ENCODE data around the gene DIS3L2. TPM values are rescaled to one million over a fixed set of nuclear protein-coding genes. Genes with fewer than 3 reads are reported as not detected.

The DIS3L2 gene
- total and polyA plus RNA-seq, 2 of the 4 experiments (the other 2 are of a cell fraction): 14.7 to 19.2 TPM

GRCh38 chr2:232219496-232219870 is 258.0 kb downstream of the DIS3L2 start:
- no peak overlapping the region for H2AK9ac ChIP-seq (replicated peaks; ENCODE audit: low read depth, low read length, poor library complexity)
- in situ Hi-C loops (cut with MboI; ENCODE audit: low sequenced_read_pairs) (no loop called here), dilution Hi-C loops (cut with HindIII; ENCODE audit: low sequenced_read_pairs, unreplicated experiment) (no loop called here), intact Hi-C loops (cut with micrococcal nuclease) (no loop called here)
- ChIA-PET CTCF (no interaction called here), POLR2A (ENCODE audit: unreplicated experiment) (no interaction called here)
- no peak overlapping the region for H3K23ac ChIP-seq (ENCODE audit: low read depth, low read length)
- H2AFZ ChIP-seq (replicated peaks; ENCODE audit: low read length, poor library complexity): no peak overlapping the region
- H3K9me3 ChIP-seq (ENCODE audit: control insufficient read depth, insufficient read depth, low read length): no peaks in the 10 kb centered on the region
- no peak overlapping the region for H2BK120ac ChIP-seq (ENCODE audit: low read depth, low read length)
- no peak overlapping the region for H4K91ac ChIP-seq (ENCODE audit: insufficient read depth, low read depth, low read length)
- no peak overlapping the region for H3K9ac ChIP-seq (ENCODE audit: low read depth, low read length)
- no peak overlapping the region for H4K8ac ChIP-seq (ENCODE audit: low read depth in 2 of 2, low read length in 2 of 2)
- H3K56ac ChIP-seq (ENCODE audit: extremely low read depth, insufficient read depth, low read length): no peak overlapping the region
- ATAC-seq (ENCODE audit: low read depth): no peak
- DNase-seq: no peak
- no peak overlapping the region for H2BK5ac ChIP-seq (ENCODE audit: low read depth, low read length, poor library complexity, severe bottlenecking)
- BruUV-seq (replicated peaks): no TSS peak
- H3K79me1 ChIP-seq (ENCODE audit: low read depth in 1 of 2, low read length in 2 of 2): 0 out of 4 replicates have a peak, but pooled peaks cover 0 to 4% of the 10 kb centered on the region in 2 experiments
- no peak overlapping the region for H2BK15ac ChIP-seq (ENCODE audit: low read depth, low read length)
- no peak overlapping the region for H2BK20ac ChIP-seq (ENCODE audit: low read depth, low read length)
- TF ChIP-seq MXI1 (IDR thresholded peaks at IDR 0.05; ENCODE audit: borderline replicate concordance, low read depth, low read length): no peak
- TF ChIP-seq CHD1 (IDR thresholded peaks at IDR 0.05; ENCODE audit: low read depth, low read length): no peak
- no peak for TF ChIP-seq CTCF (conservative IDR thresholded peaks at IDR 0.05; ENCODE audit: low read depth, low read length)
- TF ChIP-seq, protein P1, sequence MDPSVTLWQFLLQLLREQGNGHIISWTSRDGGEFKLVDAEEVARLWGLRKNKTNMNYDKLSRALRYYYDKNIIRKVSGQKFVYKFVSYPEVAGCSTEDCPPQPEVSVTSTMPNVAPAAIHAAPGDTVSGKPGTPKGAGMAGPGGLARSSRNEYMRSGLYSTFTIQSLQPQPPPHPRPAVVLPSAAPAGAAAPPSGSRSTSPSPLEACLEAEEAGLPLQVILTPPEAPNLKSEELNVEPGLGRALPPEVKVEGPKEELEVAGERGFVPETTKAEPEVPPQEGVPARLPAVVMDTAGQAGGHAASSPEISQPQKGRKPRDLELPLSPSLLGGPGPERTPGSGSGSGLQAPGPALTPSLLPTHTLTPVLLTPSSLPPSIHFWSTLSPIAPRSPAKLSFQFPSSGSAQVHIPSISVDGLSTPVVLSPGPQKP (IDR thresholded peaks at IDR 0.05; ENCODE audit: borderline replicate concordance, low read depth, low read length): no peak
- no peak for TF ChIP-seq MAZ (IDR thresholded peaks at IDR 0.05; ENCODE audit: borderline replicate concordance, low read depth, low read length)
- TF ChIP-seq RCOR1 (IDR thresholded peaks at IDR 0.05; ENCODE audit: insufficient replicate concordance, low read length): no peak
- no peak overlapping the region for H2AK5ac ChIP-seq (ENCODE audit: low read depth, low read length)
- H3K27ac ChIP-seq (ENCODE audit: insufficient read depth, low read length): no peak overlapping the region
- no peak overlapping the region; the same call in 1 of the 2 replicates for H3K14ac ChIP-seq (replicated peaks; ENCODE audit: low read depth, low read length)
- no peak overlapping the region for H3K4me3 ChIP-seq (ENCODE audit: insufficient read depth, low read depth, low read length)
- H3K36me3 ChIP-seq (ENCODE audit: control insufficient read depth, insufficient read depth, low read length): peaks cover 4% of the 10 kb centered on the region; the same call in 1 of the 2 replicates
- no peaks in the 10 kb centered on the region for H4K20me1 ChIP-seq (ENCODE audit: insufficient read depth, low read length)
- no peaks in the 10 kb centered on the region for H3K4me1 ChIP-seq (ENCODE audit: control insufficient read depth, insufficient read depth, low read length)
- WGBS, 2 experiments (ENCODE audit: extremely low coverage in 2 of 2, insufficient read length in 1 of 2): 100% methylated on average over 2 of the region's 2 CpGs; no CpG with 5 or more reads in 1 of the 2 experiments
- no peak overlapping the region for H3K18ac ChIP-seq (ENCODE audit: low read depth, low read length)
- H3K9me1 ChIP-seq (ENCODE audit: insufficient read depth, low read length): no peaks in the 10 kb centered on the region; the same call in 1 of the 2 replicates
- no peak overlapping the region for H3K4ac ChIP-seq (ENCODE audit: low read depth, low read length)
- no peak overlapping the region for H3K4me2 ChIP-seq (ENCODE audit: low read depth, low read length)
- H3K27me3 ChIP-seq (ENCODE audit: control insufficient read depth, insufficient read depth, low read length): no peaks in the 10 kb centered on the region
- no peak overlapping the region for H4K5ac ChIP-seq (ENCODE audit: low read depth, low read length)
